Measurements from ENCODE around the gene TEX13B.

TEX13B gene, protein sequence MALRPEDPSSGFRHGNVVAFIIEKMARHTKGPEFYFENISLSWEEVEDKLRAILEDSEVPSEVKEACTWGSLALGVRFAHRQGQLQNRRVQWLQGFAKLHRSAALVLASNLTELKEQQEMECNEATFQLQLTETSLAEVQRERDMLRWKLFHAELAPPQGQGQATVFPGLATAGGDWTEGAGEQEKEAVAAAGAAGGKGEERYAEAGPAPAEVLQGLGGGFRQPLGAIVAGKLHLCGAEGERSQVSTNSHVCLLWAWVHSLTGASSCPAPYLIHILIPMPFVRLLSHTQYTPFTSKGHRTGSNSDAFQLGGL

GRCh38 chrX:107982356-107982755 is at the start of gene TEX13B:
Gene TEX13B, minus strand, starts transcription at chrX:107982370. Its CDS starts 243 bp downstream, at chrX:107982127.
- Mint-ChIP-seq H3K4me3 (no peak within 1 kb of the TSS), H3K27ac (no peak within 1 kb of the TSS), H3K9me3 (no peaks in the 10 kb centered on the region), H3K36me3 (no peaks in the 10 kb centered on the region), H3K4me1 (no peaks in the 10 kb centered on the region)
- ATAC-seq (no peak), DNase-seq (ENCODE audit: low spot score in 2 of 2) (no peak)

DNA sequence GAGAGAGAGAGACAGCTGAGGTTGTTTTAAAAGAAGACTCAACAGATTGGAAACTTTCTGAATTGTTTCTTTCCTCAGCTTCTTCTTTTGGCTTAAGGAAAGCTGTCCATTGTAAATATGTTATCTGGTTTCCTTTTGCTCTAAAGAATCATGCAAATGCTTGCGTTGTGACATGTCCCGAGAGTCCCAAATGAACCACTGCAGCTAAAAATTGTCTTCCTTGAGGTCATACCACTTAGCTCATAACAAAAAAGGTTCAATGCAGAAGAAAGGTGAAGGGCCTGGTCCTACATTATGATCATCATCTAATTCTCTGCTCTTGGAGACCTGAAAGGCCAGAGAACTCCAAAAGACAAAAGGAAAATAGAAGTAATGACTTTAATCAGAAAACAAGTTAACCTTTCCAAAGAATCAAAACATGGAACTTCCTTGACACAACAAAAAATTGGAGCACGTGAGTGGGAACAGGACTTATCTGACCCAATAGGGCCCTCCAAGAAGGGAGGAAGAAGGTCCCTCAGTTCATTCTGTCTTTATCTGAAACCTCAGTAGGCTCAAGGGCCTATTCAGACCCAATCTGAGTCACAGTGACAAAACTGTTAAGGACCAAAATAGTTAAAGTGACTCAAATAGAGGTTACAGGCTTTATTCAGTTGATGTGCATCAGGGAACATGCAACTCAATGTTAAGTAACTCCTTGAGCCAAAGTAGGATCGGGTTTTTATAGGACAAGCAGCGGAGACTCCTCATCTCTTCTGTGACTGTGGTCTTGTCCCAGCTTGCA is 48.0 kb upstream of the TEX13B start:
- Mint-ChIP-seq H3K4me1 (peaks cover 27% of the 10 kb centered on the region), H3K9me3 (no peaks in the 10 kb centered on the region), H3K4me3 (peak overlapping the region; percentile 22), H3K36me3 (no peaks in the 10 kb centered on the region), H3K27ac (peak overlapping the region; percentile 82)
- DNase-seq (ENCODE audit: low spot score in 2 of 2) = no peak
- ATAC-seq = peak; percentile 85

DNA sequence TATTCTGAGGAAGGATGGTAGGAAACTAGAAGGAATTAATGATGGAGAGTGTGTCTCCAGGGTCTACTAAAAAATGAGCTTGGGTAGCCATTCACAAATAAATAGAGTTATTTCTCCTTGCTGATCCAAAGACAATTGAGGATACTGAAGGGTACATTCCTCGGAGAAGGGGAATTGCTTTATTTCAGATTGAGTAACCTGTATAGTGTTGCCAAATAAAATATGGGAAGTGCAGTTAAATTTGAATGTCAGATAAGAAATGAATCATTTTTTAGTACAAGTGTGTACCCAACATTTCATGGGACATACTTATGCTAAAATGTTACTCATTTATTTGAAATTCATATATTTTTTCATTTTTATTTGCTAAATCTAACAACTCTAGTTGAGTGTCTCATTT is 46.7 kb upstream of the TEX13B start:
- DNase-seq (ENCODE audit: low spot score in 2 of 2) = no peak

DNA sequence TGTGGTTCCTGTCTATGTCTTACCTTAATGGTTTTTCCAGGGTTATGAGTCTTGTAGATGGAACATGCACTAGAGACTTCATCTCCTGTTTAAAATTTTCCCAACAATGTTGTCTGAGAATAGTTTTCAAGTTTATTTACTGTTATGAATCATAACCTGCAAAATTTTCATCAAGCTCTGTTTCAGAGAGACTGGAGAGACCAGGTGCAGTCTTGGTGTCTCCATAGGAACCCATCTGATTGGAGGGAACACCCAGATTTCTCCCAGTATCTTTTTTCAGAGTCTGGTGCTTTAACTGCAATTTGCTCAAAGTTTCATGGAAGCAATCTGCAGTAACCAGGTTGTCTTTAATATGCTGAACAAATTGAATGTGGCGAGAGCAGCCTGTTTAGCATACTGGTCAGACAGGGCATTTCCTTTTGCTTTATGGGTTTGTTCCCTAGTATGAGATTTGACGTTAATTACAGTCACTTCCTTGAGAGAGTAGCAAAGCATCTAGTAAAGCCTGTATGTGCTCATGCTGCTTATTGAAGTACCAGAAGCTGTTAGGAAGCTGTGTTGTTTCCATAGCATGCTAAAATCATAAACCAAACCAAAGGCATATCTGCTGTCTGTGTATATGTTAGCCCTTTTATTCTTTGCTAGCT is 43.9 kb upstream of the TEX13B start:
- peaks cover 53% of the 10 kb centered on the region for H3K4me1 Mint-ChIP-seq
- DNase-seq (ENCODE audit: low spot score in 2 of 2) = no peak
- no peak overlapping the region for H3K4me3 Mint-ChIP-seq

More for the DNA sequence above, 46.7 kb upstream of the TEX13B start:
- Mint-ChIP-seq H3K4me3 (no peak overlapping the region), H3K4me1 (peaks cover 39% of the 10 kb centered on the region), H3K36me3 (no peaks in the 10 kb centered on the region), H3K27ac (no peak overlapping the region), H3K9me3 (no peaks in the 10 kb centered on the region)
- no peak for ATAC-seq

GRCh38 chrX:108025376-108025775 is 43.2 kb upstream of the TEX13B start:
- no peaks in the 10 kb centered on the region for H3K36me3 Mint-ChIP-seq
- no peak for DNase-seq (ENCODE audit: low spot score in 2 of 2)
- H3K9me3 Mint-ChIP-seq = no peaks in the 10 kb centered on the region
- H3K27ac Mint-ChIP-seq = no peak overlapping the region
- ATAC-seq = no peak
- H3K4me1 Mint-ChIP-seq = peaks cover 50% of the 10 kb centered on the region
- no peak overlapping the region for H3K4me3 Mint-ChIP-seq

More for the DNA sequence above, 43.9 kb upstream of the TEX13B start:
- peak; percentile 31 for ATAC-seq
- Mint-ChIP-seq H3K9me3 (no peaks in the 10 kb centered on the region), H3K36me3 (no peaks in the 10 kb centered on the region), H3K27ac (no peak overlapping the region)

DNA sequence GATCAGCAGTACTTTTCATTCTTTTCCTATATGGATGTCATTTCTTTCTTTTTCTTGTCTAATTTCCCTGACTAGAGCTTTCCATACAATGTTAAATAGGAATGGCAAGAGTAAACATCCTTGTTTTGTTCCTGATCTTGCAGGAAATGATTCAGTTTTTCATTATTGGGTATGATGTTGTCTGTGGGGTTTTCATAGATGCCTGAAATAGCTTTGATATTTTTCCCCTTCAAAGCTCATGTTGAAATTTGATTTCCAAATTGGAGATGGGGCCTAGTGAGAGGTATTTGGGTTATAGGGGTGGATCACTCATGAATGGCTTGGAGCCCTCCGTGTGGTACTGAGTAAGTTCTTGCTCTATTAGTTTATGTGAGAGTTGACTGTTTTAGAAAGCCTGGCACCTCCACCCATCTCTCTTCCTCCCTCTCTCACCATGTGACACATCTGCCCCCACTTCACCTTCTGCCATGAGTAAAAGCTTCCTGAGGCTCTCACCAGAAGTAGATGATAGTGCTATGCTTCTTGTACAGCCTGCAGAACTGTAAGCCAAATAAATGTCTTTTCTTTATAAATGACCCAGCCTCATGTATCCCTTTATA is 40.4 kb upstream of the TEX13B start:
- ATAC-seq = peak; percentile 89
- Mint-ChIP-seq H3K27ac (peak overlapping the region; percentile 58), H3K36me3 (no peaks in the 10 kb centered on the region), H3K4me3 (peak overlapping the region; percentile 13), H3K4me1 (peaks cover 57% of the 10 kb centered on the region), H3K9me3 (no peaks in the 10 kb centered on the region)
- no peak for DNase-seq (ENCODE audit: low spot score in 2 of 2)

GRCh38 chrX:108020631-108021030 is 38.5 kb upstream of the TEX13B start:
- H3K4me3 Mint-ChIP-seq = peak overlapping the region; percentile 18
- ATAC-seq = no peak
- peaks cover 57% of the 10 kb centered on the region for H3K4me1 Mint-ChIP-seq

DNA sequence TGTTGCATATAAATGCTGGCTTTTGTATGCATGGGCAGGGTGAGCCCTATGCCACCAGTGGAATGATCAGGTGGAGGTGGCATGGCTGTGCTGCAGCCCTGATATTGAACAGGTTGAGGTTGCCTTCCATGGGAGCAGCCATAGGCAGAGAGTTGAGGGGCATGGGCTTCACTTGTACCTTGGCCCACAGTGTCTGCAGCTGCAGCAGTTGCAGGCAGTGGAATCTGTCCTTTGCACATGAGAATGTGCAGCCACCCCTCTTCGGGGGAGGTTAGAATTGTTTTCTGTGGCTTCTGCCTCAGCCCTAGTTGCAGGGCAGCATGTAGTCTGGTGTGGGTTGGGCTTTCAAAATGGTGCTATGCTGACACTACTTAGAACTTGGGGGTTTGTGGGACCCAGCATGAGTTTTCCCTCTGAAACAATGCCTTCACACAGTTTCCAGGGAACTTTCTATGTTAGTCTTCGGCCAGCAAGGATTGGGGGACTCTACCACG is 37.3 kb upstream of the TEX13B start:
- Mint-ChIP-seq H3K27ac (no peak overlapping the region), H3K9me3 (peaks cover under 1% of the 10 kb centered on the region), H3K4me3 (peak overlapping the region; percentile 51), H3K36me3 (no peaks in the 10 kb centered on the region), H3K4me1 (peaks cover 50% of the 10 kb centered on the region)
- ATAC-seq (no peak), DNase-seq (ENCODE audit: low spot score in 2 of 2) (no peak)

More at GRCh38 chrX:108020631-108021030, 38.5 kb upstream of the TEX13B start:
- H3K9me3 Mint-ChIP-seq = no peaks in the 10 kb centered on the region
- no peak for DNase-seq (ENCODE audit: low spot score in 2 of 2)
- peak overlapping the region; percentile 48 for H3K27ac Mint-ChIP-seq
- H3K36me3 Mint-ChIP-seq = no peaks in the 10 kb centered on the region

- H3K4me1 Mint-ChIP-seq = peaks cover 44% of the 10 kb centered on the region
Measured at GRCh38 chrX:108018656-108019381, 36.6 kb upstream of the TEX13B start.

GRCh38 chrX:108001218-108001814 is 19.1 kb upstream of the TEX13B start:
- Mint-ChIP-seq H3K9me3 (no peaks in the 10 kb centered on the region), H3K36me3 (no peaks in the 10 kb centered on the region), H3K27ac (no peak overlapping the region), H3K4me1 (no peaks in the 10 kb centered on the region), H3K4me3 (no peak overlapping the region)
- DNase-seq (ENCODE audit: low spot score in 2 of 2) = no peak
- peak; percentile 74 for ATAC-seq

More at GRCh38 chrX:108018656-108019381, 36.6 kb upstream of the TEX13B start:
- peak; percentile 85 for ATAC-seq
- peak overlapping the region; percentile 51 for H3K4me3 Mint-ChIP-seq
- peak overlapping the region; percentile 59 for H3K27ac Mint-ChIP-seq
- H3K9me3 Mint-ChIP-seq = peaks cover 2% of the 10 kb centered on the region
- DNase-seq (ENCODE audit: low spot score in 2 of 2) = no peak
- no peaks in the 10 kb centered on the region for H3K36me3 Mint-ChIP-seq

GRCh38 chrX:108000751-108001150 is 18.6 kb upstream of the TEX13B start:
- DNase-seq (ENCODE audit: low spot score in 2 of 2) (no peak), ATAC-seq (no peak)
- H3K4me1 Mint-ChIP-seq = no peaks in the 10 kb centered on the region
- no peaks in the 10 kb centered on the region for H3K36me3 Mint-ChIP-seq
- no peak overlapping the region for H3K27ac Mint-ChIP-seq
- H3K4me3 Mint-ChIP-seq = no peak overlapping the region
- H3K9me3 Mint-ChIP-seq = no peaks in the 10 kb centered on the region

- Mint-ChIP-seq H3K4me1 (no peaks in the 10 kb centered on the region), H3K36me3 (no peaks in the 10 kb centered on the region), H3K9me3 (no peaks in the 10 kb centered on the region), H3K4me3 (no peak overlapping the region), H3K27ac (no peak overlapping the region)
- ATAC-seq (no peak), DNase-seq (ENCODE audit: low spot score in 2 of 2) (no peak)
Measured at GRCh38 chrX:107996124-107996523, 14.0 kb upstream of the TEX13B start.

DNA sequence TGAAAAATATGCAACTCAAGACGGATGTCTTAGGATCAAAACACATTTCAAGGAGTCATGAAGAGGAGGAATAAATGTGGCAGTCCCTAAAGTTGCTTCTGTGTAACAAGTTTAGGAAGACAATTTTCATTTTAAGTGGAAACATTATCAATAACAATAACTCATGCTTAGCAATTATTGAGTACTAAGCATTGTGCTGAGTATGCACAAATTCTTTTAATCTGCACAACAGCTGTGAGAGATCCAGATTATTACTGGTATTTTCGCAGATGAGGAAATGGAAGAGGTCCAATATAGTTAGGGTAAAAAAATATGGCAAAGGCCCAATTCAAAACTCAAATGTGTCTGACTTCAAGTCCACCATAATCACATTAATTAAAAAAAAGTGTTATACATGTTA is 2.9 kb upstream of the TEX13B start:
- no peaks in the 10 kb centered on the region for H3K36me3 Mint-ChIP-seq
- DNase-seq (ENCODE audit: low spot score in 2 of 2) = no peak
- H3K9me3 Mint-ChIP-seq = peaks cover 3% of the 10 kb centered on the region
- H3K4me1 Mint-ChIP-seq = no peaks in the 10 kb centered on the region
- ATAC-seq = no peak
- H3K4me3 Mint-ChIP-seq = no peak overlapping the region
- H3K27ac Mint-ChIP-seq = no peak overlapping the region

DNA sequence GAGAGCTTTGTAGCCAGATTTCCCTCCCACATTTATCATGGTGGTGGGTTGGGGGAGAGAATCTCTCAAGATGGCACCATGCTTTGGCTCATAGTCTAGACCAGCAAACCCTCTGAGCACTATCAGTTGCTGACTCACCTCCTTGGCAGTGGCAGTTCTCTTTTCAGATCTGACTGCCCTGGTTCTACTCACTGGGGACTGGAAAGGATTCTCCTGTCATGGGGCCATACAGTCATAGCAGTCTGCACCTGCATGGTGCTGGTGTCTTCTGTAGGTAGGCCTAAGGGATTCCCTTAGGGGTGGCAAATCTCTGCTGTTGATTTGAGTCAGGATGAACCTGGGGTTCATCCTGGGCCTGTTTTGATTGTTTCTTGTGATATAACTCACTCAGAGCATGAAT is 2.6 kb downstream of the TEX13B start:
- H3K27ac Mint-ChIP-seq = peak overlapping the region; percentile 48
- ATAC-seq = peak; percentile 69

More for the DNA sequence above, 2.6 kb downstream of the TEX13B start:
- Mint-ChIP-seq H3K4me1 (no peaks in the 10 kb centered on the region), H3K4me3 (no peak overlapping the region), H3K9me3 (no peaks in the 10 kb centered on the region), H3K36me3 (no peaks in the 10 kb centered on the region)
- no peak for DNase-seq (ENCODE audit: low spot score in 2 of 2)

All from stimulated activated effector memory CD8-positive, alpha-beta T cell treated with anti-CD3 and anti-CD28 coated beads, Interleukin-12 subunit alpha, Interleukin-12 subunit beta, amount 100 ng/mL, for 72 hours (primary cell).